ENCODE data around the gene ADGRV1. TPM values are rescaled to one million over a fixed set of nuclear protein-coding genes. Genes with fewer than 3 reads are reported as not detected.

The ADGRV1 gene
- total RNA-seq, 1 donor from 2014 or later: 10.0 TPM

- Histone ChIP-seq H3K27ac (ENCODE audit: low read depth, low read length) (peak overlapping the region; percentile 93), H3K36me3 (ENCODE audit: insufficient read depth, low read length) (peaks cover 1% of the 10 kb centered on the region), H3K9me3 (ENCODE audit: insufficient read depth, low read depth, low read length) (no peaks in the 10 kb centered on the region), H3K4me1 (ENCODE audit: insufficient read depth, low read length) (peaks cover 12% of the 10 kb centered on the region), H3K79me2 (ENCODE audit: insufficient read depth, low read length) (peaks cover 39% of the 10 kb centered on the region), H3K4me2 (ENCODE audit: low read length) (peak overlapping the region; percentile 97), H2AFZ (ENCODE audit: low read depth, low read length) (peak overlapping the region; percentile 99), H3K9ac (ENCODE audit: low read length) (peak overlapping the region; percentile 99), H3K27me3 (ENCODE audit: insufficient read depth, low read length) (peaks cover 2% of the 10 kb centered on the region), H3K4me3 (ENCODE audit: insufficient read depth, low read depth, low read length) (peak overlapping the region; percentile 97), H4K20me1 (ENCODE audit: insufficient read depth, low read length) (peaks cover 11% of the 10 kb centered on the region)
- FAIRE-seq (no peak), DNase-seq (ENCODE audit: low read depth) (peak; percentile 73)
- no peaks in the 10 kb centered on the region for H3K27me3 Mint-ChIP-seq (ENCODE audit: low read depth, unreplicated experiment)
- H3K4me1 Mint-ChIP-seq (ENCODE audit: low read depth, unreplicated experiment): peaks cover 9% of the 10 kb centered on the region
- no peaks in the 10 kb centered on the region for H3K9me3 Mint-ChIP-seq (ENCODE audit: unreplicated experiment)
- peak; percentile 62 for TF ChIP-seq CTCF (IDR thresholded peaks at IDR 0.05; ENCODE audit: insufficient read depth, low read depth, low read length)
- TF ChIP-seq EZH2 (IDR thresholded peaks at IDR 0.05; ENCODE audit: insufficient read depth, low read length): no peak
- H3K27ac Mint-ChIP-seq (ENCODE audit: unreplicated experiment): peak overlapping the region; percentile 97
- H3K4me3 Mint-ChIP-seq (ENCODE audit: unreplicated experiment): peak overlapping the region; percentile 98
- peaks cover 4% of the 10 kb centered on the region for H3K36me3 Mint-ChIP-seq (ENCODE audit: low read depth, unreplicated experiment)
Measured at GRCh38 chr5:90529939-90530677, 28.5 kb upstream of the ADGRV1 start.

- Histone ChIP-seq H3K4me1 (ENCODE audit: insufficient read depth, low read length) (peaks cover 12% of the 10 kb centered on the region), H3K27me3 (ENCODE audit: insufficient read depth, low read length) (peaks cover 2% of the 10 kb centered on the region), H3K79me2 (ENCODE audit: insufficient read depth, low read length) (peaks cover 37% of the 10 kb centered on the region), H3K9ac (ENCODE audit: low read length) (no peak overlapping the region), H3K4me3 (ENCODE audit: insufficient read depth, low read depth, low read length) (peak overlapping the region; percentile 97), H4K20me1 (ENCODE audit: insufficient read depth, low read length) (peaks cover 11% of the 10 kb centered on the region), H3K4me2 (ENCODE audit: low read length) (peak overlapping the region; percentile 97), H3K36me3 (ENCODE audit: insufficient read depth, low read length) (no peaks in the 10 kb centered on the region), H2AFZ (ENCODE audit: low read depth, low read length) (no peak overlapping the region), H3K9me3 (ENCODE audit: insufficient read depth, low read depth, low read length) (no peaks in the 10 kb centered on the region), H3K27ac (ENCODE audit: low read depth, low read length) (no peak overlapping the region)
- Mint-ChIP-seq H3K36me3 (ENCODE audit: low read depth, unreplicated experiment) (peaks cover 3% of the 10 kb centered on the region), H3K27me3 (ENCODE audit: low read depth, unreplicated experiment) (no peaks in the 10 kb centered on the region), H3K9me3 (ENCODE audit: unreplicated experiment) (no peaks in the 10 kb centered on the region), H3K4me3 (ENCODE audit: unreplicated experiment) (no peak overlapping the region), H3K27ac (ENCODE audit: unreplicated experiment) (no peak overlapping the region), H3K4me1 (ENCODE audit: low read depth, unreplicated experiment) (peaks cover 9% of the 10 kb centered on the region)
- TF ChIP-seq CTCF (IDR thresholded peaks at IDR 0.05; ENCODE audit: insufficient read depth, low read depth, low read length) (no peak), EZH2 (IDR thresholded peaks at IDR 0.05; ENCODE audit: insufficient read depth, low read length) (no peak)
- DNase-seq (ENCODE audit: low read depth): no peak
- no peak for FAIRE-seq
Measured at GRCh38 chr5:90530736-90531487, 27.7 kb upstream of the ADGRV1 start.
